GM20000 (cell line): ENCODE measurements around the gene SP7.

ENCODE experiments used
- DNase-seq: peaks from one replicate; pipeline ENCODE4 v3.0.0; 2012; ENCODE audit warnings: low spot score
- TF ChIP-seq, protein P1 (sequence below): IDR thresholded peaks from 2 replicates; pipeline ENCODE4 v1.5.1; 2012; ENCODE audit warnings: mild to moderate bottlenecking, control low read depth; ENCODE audit errors: extremely low read depth, missing control alignments

Gene SP7

DNA sequence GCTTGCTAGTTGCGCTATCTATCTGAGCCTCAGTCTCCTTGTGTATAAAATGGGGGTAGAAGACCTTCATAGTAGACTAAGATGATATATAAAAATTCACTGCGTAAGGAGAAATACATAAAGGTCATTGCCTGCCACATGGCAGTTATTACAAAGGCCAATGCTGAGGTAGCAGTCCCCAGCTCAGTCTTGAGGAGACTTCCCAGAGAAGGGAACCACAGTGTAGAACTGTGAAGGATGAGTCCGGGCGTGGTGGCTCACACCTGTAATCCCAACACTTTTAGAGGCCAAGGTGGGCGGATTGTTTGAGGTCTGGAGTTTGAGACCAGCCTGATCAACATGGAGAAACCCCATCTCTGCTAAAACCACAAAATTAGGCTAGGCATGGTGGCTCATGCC is 17.1 kb upstream of the SP7 start:
- TF ChIP-seq, protein P1, sequence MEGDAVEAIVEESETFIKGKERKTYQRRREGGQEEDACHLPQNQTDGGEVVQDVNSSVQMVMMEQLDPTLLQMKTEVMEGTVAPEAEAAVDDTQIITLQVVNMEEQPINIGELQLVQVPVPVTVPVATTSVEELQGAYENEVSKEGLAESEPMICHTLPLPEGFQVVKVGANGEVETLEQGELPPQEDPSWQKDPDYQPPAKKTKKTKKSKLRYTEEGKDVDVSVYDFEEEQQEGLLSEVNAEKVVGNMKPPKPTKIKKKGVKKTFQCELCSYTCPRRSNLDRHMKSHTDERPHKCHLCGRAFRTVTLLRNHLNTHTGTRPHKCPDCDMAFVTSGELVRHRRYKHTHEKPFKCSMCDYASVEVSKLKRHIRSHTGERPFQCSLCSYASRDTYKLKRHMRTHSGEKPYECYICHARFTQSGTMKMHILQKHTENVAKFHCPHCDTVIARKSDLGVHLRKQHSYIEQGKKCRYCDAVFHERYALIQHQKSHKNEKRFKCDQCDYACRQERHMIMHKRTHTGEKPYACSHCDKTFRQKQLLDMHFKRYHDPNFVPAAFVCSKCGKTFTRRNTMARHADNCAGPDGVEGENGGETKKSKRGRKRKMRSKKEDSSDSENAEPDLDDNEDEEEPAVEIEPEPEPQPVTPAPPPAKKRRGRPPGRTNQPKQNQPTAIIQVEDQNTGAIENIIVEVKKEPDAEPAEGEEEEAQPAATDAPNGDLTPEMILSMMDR, result no peak
- no peak for DNase-seq

DNA sequence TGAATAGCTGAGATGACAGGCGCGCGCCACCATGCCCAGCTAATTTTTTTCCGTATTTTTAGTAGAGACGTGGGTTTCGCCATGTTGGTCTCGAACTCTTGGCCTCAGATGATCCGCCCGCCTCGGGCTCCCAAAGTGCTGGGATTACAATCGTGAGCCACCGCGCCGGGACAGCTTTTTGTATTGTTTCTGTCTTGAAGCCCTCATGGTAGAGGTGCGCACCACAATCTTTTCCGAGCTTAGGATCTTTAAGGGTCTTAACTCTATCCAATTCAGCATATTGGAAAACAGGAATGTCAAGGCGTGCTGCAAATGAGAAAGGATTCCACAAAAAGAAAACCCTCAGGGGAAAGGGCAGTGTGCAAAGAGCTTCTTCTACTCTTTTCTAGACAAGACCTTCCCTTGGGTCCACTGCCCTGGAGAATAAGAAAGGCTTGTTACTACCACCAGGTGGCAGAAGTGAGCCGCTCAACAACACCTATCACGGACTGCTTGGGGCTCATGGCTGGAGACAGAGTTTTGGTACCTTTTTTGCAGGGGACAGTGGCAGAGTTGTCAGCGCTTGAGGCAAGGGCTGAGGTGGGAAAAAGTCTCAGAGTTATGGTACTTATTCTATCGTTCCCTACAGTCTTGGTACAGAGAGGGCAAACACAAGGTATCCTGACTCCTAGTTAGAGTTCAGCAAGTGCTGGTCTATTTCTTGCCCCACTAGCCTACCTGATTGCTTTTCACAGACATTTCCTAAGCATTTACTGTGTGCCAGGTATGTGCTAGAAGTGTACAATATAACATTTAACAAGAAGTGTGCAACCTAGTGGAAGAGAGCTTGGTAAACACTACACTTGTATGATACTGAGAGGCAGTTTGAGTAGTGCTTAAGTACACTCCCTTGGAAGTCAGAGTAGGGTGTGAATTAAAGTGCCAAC is 16.4 kb upstream of the SP7 start:
- TF ChIP-seq, protein P1, result peak; percentile 73
- DNase-seq, result peak; percentile 79

DNA sequence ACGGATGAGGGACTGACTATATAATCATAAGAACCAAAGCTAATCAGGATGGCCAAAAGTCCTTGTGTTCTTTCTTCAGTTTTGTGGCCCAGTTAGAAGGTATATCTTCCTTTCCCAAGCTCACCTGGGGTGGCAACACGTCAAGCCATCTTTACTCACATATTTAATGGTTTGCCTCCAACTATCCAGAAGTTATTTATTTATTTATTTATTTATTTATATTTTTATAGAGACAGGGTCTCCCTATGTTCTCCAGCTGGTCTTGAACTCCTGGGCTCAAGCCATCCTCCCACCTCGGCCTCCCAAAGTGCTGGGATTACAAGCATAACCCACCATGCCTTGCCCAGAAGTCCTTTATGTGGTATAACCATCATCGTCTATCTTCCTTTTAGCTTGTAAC is 11.8 kb upstream of the SP7 start:
- TF ChIP-seq, protein P1, result no peak
- no peak for DNase-seq

DNA sequence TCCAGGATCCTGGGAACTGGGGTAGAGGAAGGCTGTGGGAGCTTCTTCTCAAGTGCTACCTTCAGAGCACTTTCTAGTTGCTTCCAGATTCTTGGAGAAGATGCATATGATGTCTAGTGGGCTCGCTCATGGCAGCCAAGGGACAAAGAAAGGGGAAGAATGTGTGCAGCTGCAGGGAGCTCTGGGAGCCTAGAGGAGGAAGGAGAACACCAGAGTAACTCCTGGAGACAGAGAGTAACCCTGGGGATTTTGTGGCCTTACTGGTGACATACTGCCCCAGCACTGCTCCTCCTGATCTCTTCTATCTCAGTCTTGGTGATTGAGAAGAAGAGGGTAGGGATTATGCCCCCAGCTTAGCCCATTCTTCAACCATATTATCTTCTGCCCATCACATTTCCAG is 10.3 kb upstream of the SP7 start:
- peak; percentile 8 for DNase-seq
- TF ChIP-seq, protein P1, result no peak

DNA sequence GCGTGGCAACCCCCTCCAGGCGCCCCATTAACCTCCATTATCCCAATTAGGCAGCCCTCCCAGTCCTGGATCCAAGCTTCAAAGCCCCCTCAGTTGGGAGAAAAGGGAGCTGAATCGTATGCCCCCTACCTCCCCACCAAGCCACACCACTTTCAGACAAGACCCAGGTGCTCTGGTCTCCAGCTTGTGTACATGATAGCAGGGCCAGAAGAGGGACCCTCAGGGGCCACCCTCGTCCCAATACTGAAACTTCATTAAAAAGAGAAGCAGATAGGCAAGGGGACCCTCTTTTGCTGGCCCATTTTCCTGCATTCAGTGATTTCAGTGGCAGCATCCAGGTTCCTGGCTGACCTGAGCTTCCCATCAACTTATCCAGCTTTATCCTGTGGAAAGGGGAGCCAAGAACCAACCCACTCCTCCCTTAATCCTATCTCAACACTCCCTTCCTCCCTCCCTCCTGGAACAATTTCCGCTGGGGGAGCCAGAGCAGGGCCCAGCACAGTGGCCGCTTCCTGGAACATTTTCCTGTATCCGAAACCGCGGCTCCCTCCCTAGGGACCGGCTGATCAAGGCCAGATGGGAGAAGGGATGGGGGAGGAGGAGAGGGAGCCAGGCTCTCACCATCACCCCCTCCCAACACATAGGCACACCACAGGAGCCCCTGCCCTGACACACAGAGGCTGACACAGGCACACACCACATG is 9.5 kb upstream of the SP7 start:
- TF ChIP-seq, protein P1, result no peak
- peak; percentile 3 for DNase-seq

DNA sequence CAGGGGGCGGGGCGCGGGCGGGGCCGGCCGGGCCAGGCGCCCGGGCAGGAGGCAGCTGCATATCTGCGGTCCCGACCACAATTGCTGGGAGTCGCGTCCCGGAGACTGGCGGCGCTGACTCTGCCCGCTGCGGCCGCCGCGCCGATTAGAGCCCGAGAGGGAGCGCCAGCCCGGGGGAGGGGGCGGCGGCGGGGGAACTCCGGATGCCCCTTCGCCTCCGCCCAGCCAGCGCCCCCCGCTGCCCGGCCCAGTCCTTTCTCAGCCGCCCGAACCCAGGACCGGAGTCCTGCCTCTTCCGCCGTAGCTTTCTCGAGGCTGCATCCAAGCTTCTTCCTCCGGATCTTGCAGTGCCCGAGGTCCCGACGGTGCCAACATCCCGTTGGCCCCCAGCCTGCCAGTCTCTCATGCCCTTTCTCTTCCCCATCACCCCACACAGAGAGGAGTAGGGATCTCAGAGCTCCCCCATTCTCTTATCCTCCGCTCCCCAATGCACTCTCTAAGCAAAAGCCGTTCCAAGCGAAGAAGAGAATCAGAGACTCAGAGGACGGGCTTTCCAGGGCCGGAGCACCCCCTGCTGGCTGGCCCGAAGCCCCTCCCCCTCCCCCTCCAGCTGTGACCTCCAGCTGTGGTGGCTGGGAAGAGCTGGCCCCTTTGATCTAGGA is 8.8 kb upstream of the SP7 start:
- DNase-seq, result peak; percentile 89
- TF ChIP-seq, protein P1, result peak; percentile 77

DNA sequence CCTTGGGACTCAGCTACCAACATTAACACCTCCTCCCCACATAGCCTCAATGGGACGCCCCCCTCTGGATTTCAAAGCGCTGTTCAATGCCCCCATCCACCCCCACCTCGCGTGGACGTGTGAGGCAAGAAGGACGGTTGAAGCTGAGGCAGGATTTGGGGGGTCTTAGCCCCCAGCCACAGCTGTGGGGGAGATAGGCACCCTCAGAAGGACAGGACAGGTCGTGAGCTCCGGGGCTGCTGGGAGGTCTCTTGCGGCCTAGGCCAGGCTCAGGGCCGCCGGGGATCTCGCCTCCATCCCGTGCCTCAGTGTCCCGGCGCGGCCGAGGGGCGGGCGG is 8.3 kb upstream of the SP7 start:
- TF ChIP-seq, protein P1, result no peak
- DNase-seq, result no peak
